Keratinocyte (primary cell): ENCODE data around the gene DDX11.

Source experiments
- CTCF ChIP-seq, 3 experiments: IDR thresholded peaks in 1 of 3; conservative IDR thresholded peaks in 1 of 3; optimal IDR thresholded peaks in 1 of 3; 2 replicates in 2 of 3; 3 replicates in 1 of 3; pipeline versions ENCODE3 to v1.5.1; 2011; ENCODE audit warnings: low read length in 3 of 3, mild to moderate bottlenecking in 3 of 3, moderate library complexity in 2 of 3, control low read depth in 1 of 3, inconsistent platforms in 1 of 3; ENCODE audit not compliant: insufficient read depth in 2 of 3; ENCODE audit errors: extremely low read depth in 1 of 3
- EZH2 ChIP-seq: IDR thresholded peaks from one replicate; pipeline ENCODE4 v1.6.1; 2012; ENCODE audit warnings: inconsistent platforms, mild to moderate bottlenecking, low read length, moderate library complexity

GRCh38 chr12:31033146-31033545 is 40.5 kb upstream of the DDX11 start:
- no peak for TF ChIP-seq CTCF (optimal IDR thresholded peaks at IDR 0.05 in 1 of 3, IDR thresholded peaks at IDR 0.05 in 1 of 3, conservative IDR thresholded peaks at IDR 0.05 in 1 of 3; ENCODE audit: extremely low read depth in 1 of 3, insufficient read depth in 2 of 3, low read length in 3 of 3)
- TF ChIP-seq EZH2: no peak
